Measurements from ENCODE around the gene OPN3.

OPN3 gene

DNA sequence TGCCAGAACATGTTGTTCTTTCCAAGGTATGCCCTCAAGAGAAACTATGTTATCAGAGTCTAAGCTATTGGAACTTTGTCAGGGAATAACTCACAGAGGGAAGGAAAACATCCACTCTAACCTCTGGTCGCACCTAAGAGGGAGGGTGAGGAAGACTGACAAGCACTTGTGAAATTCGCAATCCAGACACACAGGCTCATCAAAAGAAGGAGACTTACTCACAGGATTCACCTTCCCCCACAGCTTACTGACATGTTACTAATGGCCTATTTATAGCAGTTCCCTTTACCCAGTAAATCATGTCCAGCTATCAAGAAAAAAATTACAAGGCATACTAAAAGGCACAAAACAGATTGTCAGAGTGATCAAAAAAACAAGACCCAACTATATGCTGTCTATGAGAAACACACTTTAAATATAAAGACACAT is 48.8 kb upstream of the OPN3 start:
- H3K27ac ChIP-seq (ENCODE audit: extremely low read depth, low read depth, low read length): no peak overlapping the region
- TF ChIP-seq ZFP37 (tag by site-specific recombination; IDR thresholded peaks at IDR 0.05) (no peak), KLF7 (tag by site-specific recombination; IDR thresholded peaks at IDR 0.05; ENCODE audit: borderline replicate concordance) (no peak), SETDB1 (IDR thresholded peaks at IDR 0.05; ENCODE audit: insufficient read length, low read length) (peak; percentile 88), MZF1 (tag by site-specific recombination; IDR thresholded peaks at IDR 0.05; ENCODE audit: borderline replicate concordance) (no peak), TRIM28 (IDR thresholded peaks at IDR 0.05; ENCODE audit: borderline replicate concordance, low read length) (peak; percentile 61; the same call in 1 of the 2 replicates)
- ChIA-PET POLR2A (no interaction called here), CTCF (interaction anchor here (0.6 kb wide), 1 partner anchor 9 kb away, joined by 3 read pairs; no protein-coding TSS in a partner anchor)
- H3K4me3 ChIP-seq (ENCODE audit: low read depth, low read length): no peak overlapping the region
- H3K9me3 ChIP-seq (ENCODE audit: control insufficient read depth, insufficient read depth, low read depth, low read length): no peaks in the 10 kb centered on the region
- no peaks in the 10 kb centered on the region for H3K4me1 ChIP-seq (ENCODE audit: control insufficient read depth, insufficient read depth, low read length)
- H3K36me3 ChIP-seq (ENCODE audit: control insufficient read depth in 2 of 2, insufficient read depth in 1 of 2, low read length in 2 of 2): no peaks in the 10 kb centered on the region

DNA sequence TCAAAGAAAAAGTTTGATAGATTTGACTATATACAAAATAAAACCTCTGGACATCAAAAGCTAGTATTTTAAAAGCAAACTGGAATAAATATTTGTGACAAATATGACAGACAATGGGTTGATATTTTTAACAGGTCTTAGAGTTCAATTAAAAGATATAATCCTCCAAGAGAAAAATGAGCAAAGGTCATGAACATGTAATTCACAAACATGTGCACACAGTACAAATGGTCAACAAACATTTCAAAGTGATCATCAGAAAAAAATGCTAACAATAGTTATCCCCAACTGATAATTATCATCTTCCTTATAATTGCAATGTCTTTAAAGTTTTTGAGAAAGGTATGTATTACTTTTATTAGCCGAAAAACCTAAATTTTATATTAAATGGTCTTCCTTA is 43.9 kb upstream of the OPN3 start:
- POLR2A ChIA-PET: no interaction called here
- no peaks in the 10 kb centered on the region for H3K9me3 ChIP-seq (ENCODE audit: control insufficient read depth, insufficient read depth, low read depth, low read length)
- no peak for TF ChIP-seq ZNF112 (tag by site-specific recombination; IDR thresholded peaks at IDR 0.05)
- TF ChIP-seq ZNF335 (tag by site-specific recombination; conservative IDR thresholded peaks at IDR 0.05): no peak
- TF ChIP-seq ZNF266 (tag by site-specific recombination; IDR thresholded peaks at IDR 0.05; ENCODE audit: low read depth): no peak
- TF ChIP-seq, protein P1, sequence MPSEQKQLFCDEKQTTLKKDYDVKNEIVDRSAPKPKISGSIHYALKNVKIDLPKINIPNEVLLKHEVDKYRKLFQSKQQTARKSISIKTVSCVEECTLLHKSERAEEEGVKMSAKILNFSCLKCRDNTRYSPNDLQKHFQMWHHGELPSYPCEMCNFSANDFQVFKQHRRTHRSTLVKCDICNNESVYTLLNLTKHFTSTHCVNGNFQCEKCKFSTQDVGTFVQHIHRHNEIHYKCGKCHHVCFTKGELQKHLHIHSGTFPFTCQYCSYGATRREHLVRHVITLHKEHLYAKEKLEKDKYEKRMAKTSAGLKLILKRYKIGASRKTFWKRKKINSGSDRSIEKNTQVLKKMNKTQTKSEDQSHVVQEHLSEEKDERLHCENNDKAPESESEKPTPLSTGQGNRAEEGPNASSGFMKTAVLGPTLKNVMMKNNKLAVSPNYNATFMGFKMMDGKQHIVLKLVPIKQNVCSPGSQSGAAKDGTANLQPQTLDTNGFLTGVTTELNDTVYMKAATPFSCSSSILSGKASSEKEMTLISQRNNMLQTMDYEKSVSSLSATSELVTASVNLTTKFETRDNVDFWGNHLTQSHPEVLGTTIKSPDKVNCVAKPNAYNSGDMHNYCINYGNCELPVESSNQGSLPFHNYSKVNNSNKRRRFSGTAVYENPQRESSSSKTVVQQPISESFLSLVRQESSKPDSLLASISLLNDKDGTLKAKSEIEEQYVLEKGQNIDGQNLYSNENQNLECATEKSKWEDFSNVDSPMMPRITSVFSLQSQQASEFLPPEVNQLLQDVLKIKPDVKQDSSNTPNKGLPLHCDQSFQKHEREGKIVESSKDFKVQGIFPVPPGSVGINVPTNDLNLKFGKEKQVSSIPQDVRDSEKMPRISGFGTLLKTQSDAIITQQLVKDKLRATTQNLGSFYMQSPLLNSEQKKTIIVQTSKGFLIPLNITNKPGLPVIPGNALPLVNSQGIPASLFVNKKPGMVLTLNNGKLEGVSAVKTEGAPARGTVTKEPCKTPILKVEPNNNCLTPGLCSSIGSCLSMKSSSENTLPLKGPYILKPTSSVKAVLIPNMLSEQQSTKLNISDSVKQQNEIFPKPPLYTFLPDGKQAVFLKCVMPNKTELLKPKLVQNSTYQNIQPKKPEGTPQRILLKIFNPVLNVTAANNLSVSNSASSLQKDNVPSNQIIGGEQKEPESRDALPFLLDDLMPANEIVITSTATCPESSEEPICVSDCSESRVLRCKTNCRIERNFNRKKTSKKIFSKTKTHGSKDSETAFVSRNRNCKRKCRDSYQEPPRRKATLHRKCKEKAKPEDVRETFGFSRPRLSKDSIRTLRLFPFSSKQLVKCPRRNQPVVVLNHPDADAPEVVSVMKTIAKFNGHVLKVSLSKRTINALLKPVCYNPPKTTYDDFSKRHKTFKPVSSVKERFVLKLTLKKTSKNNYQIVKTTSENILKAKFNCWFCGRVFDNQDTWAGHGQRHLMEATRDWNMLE (tag by site-specific recombination; conservative IDR thresholded peaks at IDR 0.05; ENCODE audit: low read depth): no peak
- TF ChIP-seq ZNF10 (tag by site-specific recombination; IDR thresholded peaks at IDR 0.05): no peak
- TF ChIP-seq MZF1 (tag by site-specific recombination; IDR thresholded peaks at IDR 0.05; ENCODE audit: borderline replicate concordance): no peak
- TF ChIP-seq, protein P2, sequence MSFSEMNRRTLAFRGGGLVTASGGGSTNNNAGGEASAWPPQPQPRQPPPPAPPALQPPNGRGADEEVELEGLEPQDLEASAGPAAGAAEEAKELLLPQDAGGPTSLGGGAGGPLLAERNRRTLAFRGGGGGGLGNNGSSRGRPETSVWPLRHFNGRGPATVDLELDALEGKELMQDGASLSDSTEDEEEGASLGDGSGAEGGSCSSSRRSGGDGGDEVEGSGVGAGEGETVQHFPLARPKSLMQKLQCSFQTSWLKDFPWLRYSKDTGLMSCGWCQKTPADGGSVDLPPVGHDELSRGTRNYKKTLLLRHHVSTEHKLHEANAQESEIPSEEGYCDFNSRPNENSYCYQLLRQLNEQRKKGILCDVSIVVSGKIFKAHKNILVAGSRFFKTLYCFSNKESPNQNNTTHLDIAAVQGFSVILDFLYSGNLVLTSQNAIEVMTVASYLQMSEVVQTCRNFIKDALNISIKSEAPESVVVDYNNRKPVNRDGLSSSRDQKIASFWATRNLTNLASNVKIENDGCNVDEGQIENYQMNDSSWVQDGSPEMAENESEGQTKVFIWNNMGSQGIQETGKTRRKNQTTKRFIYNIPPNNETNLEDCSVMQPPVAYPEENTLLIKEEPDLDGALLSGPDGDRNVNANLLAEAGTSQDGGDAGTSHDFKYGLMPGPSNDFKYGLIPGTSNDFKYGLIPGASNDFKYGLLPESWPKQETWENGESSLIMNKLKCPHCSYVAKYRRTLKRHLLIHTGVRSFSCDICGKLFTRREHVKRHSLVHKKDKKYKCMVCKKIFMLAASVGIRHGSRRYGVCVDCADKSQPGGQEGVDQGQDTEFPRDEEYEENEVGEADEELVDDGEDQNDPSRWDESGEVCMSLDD (tag by site-specific recombination; IDR thresholded peaks at IDR 0.05): no peak
- no peak for TF ChIP-seq ZNF341 (tag by site-specific recombination; IDR thresholded peaks at IDR 0.05; ENCODE audit: low read depth)
- no peak for TF ChIP-seq ZNF133 (tag by site-specific recombination; IDR thresholded peaks at IDR 0.05)
- no peak for TF ChIP-seq ZNF121 (tag by site-specific recombination; IDR thresholded peaks at IDR 0.05)
- no peak for TF ChIP-seq ZNF701 (tag by site-specific recombination; IDR thresholded peaks at IDR 0.05)
- TF ChIP-seq ZNF670 (tag by site-specific recombination; IDR thresholded peaks at IDR 0.05; ENCODE audit: low read depth): no peak
- TF ChIP-seq, protein P3, sequence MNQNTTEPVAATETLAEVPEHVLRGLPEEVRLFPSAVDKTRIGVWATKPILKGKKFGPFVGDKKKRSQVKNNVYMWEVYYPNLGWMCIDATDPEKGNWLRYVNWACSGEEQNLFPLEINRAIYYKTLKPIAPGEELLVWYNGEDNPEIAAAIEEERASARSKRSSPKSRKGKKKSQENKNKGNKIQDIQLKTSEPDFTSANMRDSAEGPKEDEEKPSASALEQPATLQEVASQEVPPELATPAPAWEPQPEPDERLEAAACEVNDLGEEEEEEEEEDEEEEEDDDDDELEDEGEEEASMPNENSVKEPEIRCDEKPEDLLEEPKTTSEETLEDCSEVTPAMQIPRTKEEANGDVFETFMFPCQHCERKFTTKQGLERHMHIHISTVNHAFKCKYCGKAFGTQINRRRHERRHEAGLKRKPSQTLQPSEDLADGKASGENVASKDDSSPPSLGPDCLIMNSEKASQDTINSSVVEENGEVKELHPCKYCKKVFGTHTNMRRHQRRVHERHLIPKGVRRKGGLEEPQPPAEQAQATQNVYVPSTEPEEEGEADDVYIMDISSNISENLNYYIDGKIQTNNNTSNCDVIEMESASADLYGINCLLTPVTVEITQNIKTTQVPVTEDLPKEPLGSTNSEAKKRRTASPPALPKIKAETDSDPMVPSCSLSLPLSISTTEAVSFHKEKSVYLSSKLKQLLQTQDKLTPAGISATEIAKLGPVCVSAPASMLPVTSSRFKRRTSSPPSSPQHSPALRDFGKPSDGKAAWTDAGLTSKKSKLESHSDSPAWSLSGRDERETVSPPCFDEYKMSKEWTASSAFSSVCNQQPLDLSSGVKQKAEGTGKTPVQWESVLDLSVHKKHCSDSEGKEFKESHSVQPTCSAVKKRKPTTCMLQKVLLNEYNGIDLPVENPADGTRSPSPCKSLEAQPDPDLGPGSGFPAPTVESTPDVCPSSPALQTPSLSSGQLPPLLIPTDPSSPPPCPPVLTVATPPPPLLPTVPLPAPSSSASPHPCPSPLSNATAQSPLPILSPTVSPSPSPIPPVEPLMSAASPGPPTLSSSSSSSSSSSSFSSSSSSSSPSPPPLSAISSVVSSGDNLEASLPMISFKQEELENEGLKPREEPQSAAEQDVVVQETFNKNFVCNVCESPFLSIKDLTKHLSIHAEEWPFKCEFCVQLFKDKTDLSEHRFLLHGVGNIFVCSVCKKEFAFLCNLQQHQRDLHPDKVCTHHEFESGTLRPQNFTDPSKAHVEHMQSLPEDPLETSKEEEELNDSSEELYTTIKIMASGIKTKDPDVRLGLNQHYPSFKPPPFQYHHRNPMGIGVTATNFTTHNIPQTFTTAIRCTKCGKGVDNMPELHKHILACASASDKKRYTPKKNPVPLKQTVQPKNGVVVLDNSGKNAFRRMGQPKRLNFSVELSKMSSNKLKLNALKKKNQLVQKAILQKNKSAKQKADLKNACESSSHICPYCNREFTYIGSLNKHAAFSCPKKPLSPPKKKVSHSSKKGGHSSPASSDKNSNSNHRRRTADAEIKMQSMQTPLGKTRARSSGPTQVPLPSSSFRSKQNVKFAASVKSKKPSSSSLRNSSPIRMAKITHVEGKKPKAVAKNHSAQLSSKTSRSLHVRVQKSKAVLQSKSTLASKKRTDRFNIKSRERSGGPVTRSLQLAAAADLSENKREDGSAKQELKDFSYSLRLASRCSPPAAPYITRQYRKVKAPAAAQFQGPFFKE (tag by site-specific recombination; IDR thresholded peaks at IDR 0.05; ENCODE audit: borderline replicate concordance): no peak

More for the DNA sequence above, 43.9 kb upstream of the OPN3 start:
- Histone ChIP-seq H3K4me1 (ENCODE audit: control insufficient read depth, insufficient read depth, low read length) (no peaks in the 10 kb centered on the region), H3K27ac (ENCODE audit: extremely low read depth, low read depth, low read length) (no peak overlapping the region), H3K4me3 (ENCODE audit: low read depth, low read length) (no peak overlapping the region), H3K36me3 (ENCODE audit: control insufficient read depth in 2 of 2, insufficient read depth in 1 of 2, low read length in 2 of 2) (no peaks in the 10 kb centered on the region)
- CTCF ChIA-PET: interaction anchor here (0.7 to 1.1 kb wide), 3 partner anchors 8 to 151 kb away, joined by 3 read pairs; no protein-coding TSS in a partner anchor

Measured in HEK293 (cell line).